ENCODE data around the gene MAVS.

MAVS gene

DNA sequence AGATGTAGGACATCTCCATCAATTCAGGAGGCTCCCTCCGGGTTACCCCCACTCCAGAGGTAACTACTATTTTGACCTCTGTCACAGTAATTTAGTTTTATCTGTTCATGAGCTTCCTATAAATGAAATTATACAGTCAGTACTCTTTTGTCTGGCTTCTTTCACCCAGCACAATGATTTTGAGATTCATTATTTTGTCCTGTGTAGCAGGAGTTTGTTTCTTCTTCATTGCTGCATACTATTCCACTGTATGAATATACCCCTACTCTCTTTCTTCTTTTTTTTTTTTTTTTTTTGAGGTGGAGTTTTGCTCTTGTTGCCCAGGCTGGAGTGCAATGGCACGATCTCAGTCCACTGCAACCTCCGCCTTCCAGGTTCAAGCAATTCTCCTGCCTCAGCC, 38.1 kb upstream of the MAVS start:
- no peaks in the 10 kb centered on the region for H3K27me3 Mint-ChIP-seq
- no peaks in the 10 kb centered on the region for H3K9me3 Mint-ChIP-seq
- H3K4me3 Mint-ChIP-seq: peak overlapping the region; percentile 66
- peaks cover 35% of the 10 kb centered on the region for H3K36me3 Mint-ChIP-seq (ENCODE audit: low read depth)
- peaks cover 85% of the 10 kb centered on the region for H3K4me1 Mint-ChIP-seq (ENCODE audit: low read depth)
- peak overlapping the region; percentile 84 for H3K27ac Mint-ChIP-seq
- intact Hi-C loops (cut with micrococcal nuclease): no loop called here

- no peaks in the 10 kb centered on the region for H3K9me3 Mint-ChIP-seq
- H3K27me3 Mint-ChIP-seq: peaks cover 2% of the 10 kb centered on the region
- H3K4me1 Mint-ChIP-seq (ENCODE audit: low read depth): peaks cover 56% of the 10 kb centered on the region
- peak overlapping the region; percentile 84 for H3K4me3 Mint-ChIP-seq
- intact Hi-C loops (cut with micrococcal nuclease): loop anchor here (1.0 to 2.0 kb wide), 2 partner anchors 9 to 15 kb away; partner anchors contain the start of genes AP5S1 and CDC25B
- peaks cover 6% of the 10 kb centered on the region for H3K36me3 Mint-ChIP-seq (ENCODE audit: low read depth)
- peak overlapping the region; percentile 97 for H3K27ac Mint-ChIP-seq
Observed at GRCh38 chr20:3811467-3812258, 35.0 kb upstream of the MAVS start.

DNA sequence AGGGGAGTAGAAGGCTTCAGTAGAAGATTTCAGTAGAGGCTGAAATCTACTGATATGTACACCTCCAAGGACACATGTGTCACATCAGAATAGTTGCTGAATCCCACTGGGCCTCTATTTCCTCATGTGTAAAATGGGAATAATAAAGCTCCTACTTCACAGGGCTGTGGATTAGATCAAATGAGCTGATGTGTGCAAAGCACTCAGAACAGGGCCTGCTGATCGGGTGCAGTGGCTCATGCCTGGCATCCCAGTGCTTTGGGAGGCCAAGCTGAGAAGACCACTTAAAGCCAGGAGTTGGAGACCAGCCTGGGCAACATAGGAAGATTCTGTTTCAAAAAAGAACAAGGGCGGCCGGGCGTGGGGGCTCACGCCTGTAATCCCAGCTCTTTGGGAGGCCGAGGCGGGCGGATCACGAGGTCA, 34.4 kb upstream of the MAVS start:
- Mint-ChIP-seq H3K4me3 (no peak overlapping the region), H3K27me3 (peaks cover 2% of the 10 kb centered on the region), H3K27ac (peak overlapping the region; percentile 97), H3K4me1 (ENCODE audit: low read depth) (peaks cover 50% of the 10 kb centered on the region), H3K9me3 (no peaks in the 10 kb centered on the region), H3K36me3 (ENCODE audit: low read depth) (peaks cover 6% of the 10 kb centered on the region)
- intact Hi-C loops (cut with micrococcal nuclease): no loop called here

DNA sequence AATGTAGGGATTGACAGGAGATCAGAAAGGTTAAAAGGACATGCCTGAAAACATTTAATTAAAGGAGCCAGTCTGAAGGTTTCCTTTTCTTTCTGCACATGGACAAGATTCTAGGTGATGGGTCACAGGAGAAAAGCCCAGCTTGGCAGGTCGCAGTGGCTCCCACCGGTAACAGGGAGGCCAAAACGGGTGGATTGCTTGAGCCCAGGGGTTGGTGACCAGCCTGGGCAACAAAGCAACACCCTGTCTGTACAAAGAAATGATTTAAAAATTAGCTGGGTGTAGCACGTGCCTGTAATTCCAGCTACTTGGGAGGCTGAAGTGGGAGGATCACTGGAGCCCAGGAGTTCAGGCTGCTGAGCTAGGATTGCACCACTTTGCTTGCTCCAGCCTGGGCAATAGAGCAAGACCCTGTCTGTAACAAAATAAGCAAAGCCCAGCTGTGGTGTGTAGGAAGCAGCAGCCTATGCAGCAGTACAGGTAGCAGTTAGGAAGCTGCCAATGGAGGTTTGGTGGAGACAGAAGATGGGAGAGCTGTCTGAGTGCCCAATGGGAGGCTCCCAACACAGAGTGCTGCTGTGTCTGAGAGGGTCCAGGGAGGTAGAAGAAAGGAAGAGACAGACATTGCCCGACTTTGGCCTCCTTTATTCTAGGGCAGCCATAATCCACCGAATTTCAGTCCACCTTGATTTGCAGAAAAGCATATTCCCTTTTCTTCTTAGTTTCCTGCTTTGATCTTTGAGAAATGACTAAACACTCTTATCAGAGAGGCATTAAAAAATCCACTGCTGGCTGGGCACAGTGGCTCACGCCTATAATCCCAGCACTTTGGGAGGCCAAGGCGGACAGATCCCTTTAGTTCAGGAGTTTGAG, 33.4 kb upstream of the MAVS start:
- intact Hi-C loops (cut with micrococcal nuclease): no loop called here
- Mint-ChIP-seq H3K36me3 (ENCODE audit: low read depth) (peaks cover 6% of the 10 kb centered on the region), H3K4me3 (no peak overlapping the region), H3K4me1 (ENCODE audit: low read depth) (peaks cover 43% of the 10 kb centered on the region), H3K27ac (peak overlapping the region; percentile 97), H3K27me3 (peaks cover 2% of the 10 kb centered on the region), H3K9me3 (no peaks in the 10 kb centered on the region)

- Mint-ChIP-seq H3K27ac (peak overlapping the region; percentile 97), H3K36me3 (ENCODE audit: low read depth) (peaks cover 6% of the 10 kb centered on the region), H3K4me3 (no peak overlapping the region), H3K9me3 (no peaks in the 10 kb centered on the region), H3K4me1 (ENCODE audit: low read depth) (peaks cover 50% of the 10 kb centered on the region), H3K27me3 (peaks cover 2% of the 10 kb centered on the region)
- intact Hi-C loops (cut with micrococcal nuclease): no loop called here
Observed at GRCh38 chr20:3813848-3814581, 32.6 kb upstream of the MAVS start.

DNA sequence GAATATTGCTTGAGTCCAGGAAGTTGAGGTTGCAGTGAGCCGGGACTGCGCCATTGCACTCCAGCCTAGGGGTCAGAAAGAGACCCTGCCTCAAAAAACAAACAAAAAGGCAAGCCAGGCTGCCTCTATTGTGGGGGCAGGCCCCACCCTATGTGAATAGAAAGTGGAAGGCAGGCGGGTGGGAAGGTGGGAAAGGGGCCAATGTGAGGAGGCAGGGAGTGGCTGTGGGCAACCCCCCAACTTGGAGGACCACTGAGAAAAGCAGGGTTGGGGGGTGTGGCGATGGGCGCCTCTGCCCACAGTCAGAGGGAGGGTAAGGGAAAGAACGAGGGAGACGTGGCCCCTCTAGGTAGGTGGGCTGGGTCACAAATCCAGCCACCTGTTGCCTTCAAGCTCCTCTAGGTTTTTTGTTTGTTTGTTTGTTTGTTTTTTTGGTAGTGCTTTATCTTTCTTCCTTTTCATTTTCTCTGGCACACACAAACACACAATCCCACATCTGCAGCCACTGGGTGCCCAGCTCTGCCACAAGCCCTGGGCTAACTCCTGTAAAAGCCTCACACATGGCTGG, 31.6 kb upstream of the MAVS start:
- Mint-ChIP-seq H3K9me3 (no peaks in the 10 kb centered on the region), H3K27me3 (peaks cover 2% of the 10 kb centered on the region), H3K36me3 (ENCODE audit: low read depth) (peaks cover 6% of the 10 kb centered on the region), H3K4me1 (ENCODE audit: low read depth) (peaks cover 57% of the 10 kb centered on the region), H3K4me3 (no peak overlapping the region), H3K27ac (peak overlapping the region; percentile 1)
- intact Hi-C loops (cut with micrococcal nuclease): no loop called here

- H3K4me3 Mint-ChIP-seq: no peak overlapping the region
- peaks cover 2% of the 10 kb centered on the region for H3K27me3 Mint-ChIP-seq
- peak overlapping the region; percentile 1 for H3K27ac Mint-ChIP-seq
- peaks cover 50% of the 10 kb centered on the region for H3K4me1 Mint-ChIP-seq (ENCODE audit: low read depth)
- H3K9me3 Mint-ChIP-seq: no peaks in the 10 kb centered on the region
- peaks cover 13% of the 10 kb centered on the region for H3K36me3 Mint-ChIP-seq (ENCODE audit: low read depth)
- intact Hi-C loops (cut with micrococcal nuclease): no loop called here
Observed at GRCh38 chr20:3815703-3816315, 30.8 kb upstream of the MAVS start.

GRCh38 chr20:3818155-3819151, 28.2 kb upstream of the MAVS start:
- H3K4me3 Mint-ChIP-seq: no peak overlapping the region
- peaks cover 38% of the 10 kb centered on the region for H3K4me1 Mint-ChIP-seq (ENCODE audit: low read depth)
- peaks cover 30% of the 10 kb centered on the region for H3K36me3 Mint-ChIP-seq (ENCODE audit: low read depth)
- intact Hi-C loops (cut with micrococcal nuclease): no loop called here
- H3K9me3 Mint-ChIP-seq: no peaks in the 10 kb centered on the region
- peaks cover 2% of the 10 kb centered on the region for H3K27me3 Mint-ChIP-seq
- peak overlapping the region; percentile 99 for H3K27ac Mint-ChIP-seq

DNA sequence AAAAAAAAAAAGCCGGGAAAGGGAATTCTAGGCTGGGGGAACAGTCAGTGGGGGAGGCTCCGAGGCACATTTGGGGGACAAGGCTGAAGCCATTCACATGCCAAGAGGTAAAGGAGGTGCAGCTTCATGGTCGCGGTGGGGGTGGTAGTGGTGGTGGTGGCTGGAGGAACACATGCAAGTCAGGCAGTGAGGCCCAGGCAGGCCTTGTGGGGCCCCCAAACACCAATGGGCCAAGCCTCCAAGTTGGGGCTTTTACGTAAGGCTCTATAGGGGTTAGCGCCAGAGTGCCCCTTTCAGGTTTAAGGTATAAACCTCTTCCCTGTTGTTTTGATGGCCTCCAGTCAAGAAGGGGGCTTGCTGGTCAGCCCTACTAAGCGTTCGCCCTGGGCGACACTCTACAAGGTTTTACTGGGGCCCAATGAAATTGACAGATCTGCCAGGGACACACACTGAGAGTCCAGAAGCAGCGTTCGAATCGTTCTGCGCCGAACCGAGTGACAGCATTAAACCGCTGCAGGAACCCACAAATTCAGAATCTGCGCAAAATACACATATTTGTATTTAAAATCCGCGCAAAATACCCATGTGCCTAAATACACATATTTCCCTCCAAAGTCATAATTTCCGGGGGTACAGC, 27.1 kb upstream of the MAVS start:
- peak overlapping the region; percentile 89 for H3K4me3 Mint-ChIP-seq
- peaks cover 36% of the 10 kb centered on the region for H3K4me1 Mint-ChIP-seq (ENCODE audit: low read depth)
- intact Hi-C loops (cut with micrococcal nuclease): loop anchor here (1.0 to 2.0 kb wide), 4 partner anchors 8 to 32 kb away; partner anchors contain the start of gene MAVS
- H3K9me3 Mint-ChIP-seq: no peaks in the 10 kb centered on the region
- peaks cover 41% of the 10 kb centered on the region for H3K36me3 Mint-ChIP-seq (ENCODE audit: low read depth)
- H3K27me3 Mint-ChIP-seq: peaks cover 2% of the 10 kb centered on the region
- H3K27ac Mint-ChIP-seq: peak overlapping the region; percentile 99

DNA sequence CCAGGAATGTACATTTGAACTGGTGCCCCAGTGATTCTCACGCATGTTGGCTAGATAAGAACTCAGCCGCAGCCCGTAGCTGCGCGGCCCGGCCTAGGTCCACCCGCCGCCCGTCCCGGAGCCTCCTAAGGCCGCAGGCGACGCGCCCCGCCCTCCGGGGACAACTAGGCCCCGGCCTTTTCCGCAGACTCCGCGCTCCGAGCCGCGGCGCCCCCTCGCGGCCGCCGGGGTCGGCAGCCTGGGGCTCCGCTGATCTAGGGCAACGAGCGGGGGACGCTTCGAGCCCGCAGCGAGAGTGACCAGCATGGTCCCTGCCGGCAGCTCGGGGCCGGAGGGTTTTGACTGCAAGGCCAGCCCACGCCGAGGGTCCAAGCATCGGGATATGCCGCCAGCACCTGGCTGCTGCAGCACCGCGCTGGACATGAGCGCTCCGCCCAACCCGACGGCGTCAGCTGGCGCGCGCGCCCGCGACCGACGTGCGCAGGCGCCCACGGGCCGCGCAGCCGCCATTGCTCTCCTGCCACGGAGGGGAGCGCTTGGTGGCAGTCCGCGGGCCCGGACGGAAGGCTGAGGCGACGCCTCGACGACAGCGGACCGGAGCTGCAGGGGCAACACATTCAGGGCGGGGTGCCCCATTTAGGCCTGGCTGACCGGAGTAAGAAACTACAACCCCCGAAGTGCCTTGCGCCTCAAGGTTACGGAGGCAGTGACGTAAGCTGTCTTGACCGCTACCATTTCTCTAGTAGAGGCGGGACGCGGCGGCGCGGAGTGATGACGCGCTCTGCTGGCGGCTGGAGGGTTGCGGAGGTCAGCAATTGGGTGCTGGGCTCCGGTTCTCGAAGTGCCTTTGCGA, 26.4 kb upstream of the MAVS start, which contains the start of gene AP5S1:
AP5S1 (plus strand) TSS at position 500 of the 853 bp plus-strand sequence. CDS start 1,571 bp downstream, outside the sequence.
- intact Hi-C loops (cut with micrococcal nuclease): loop anchor here (1.0 to 2.0 kb wide), 4 partner anchors 9 to 33 kb away; partner anchors contain the start of gene MAVS
- Mint-ChIP-seq H3K27me3 (peaks cover under 1% of the 10 kb centered on the region), H3K4me3 (peak within 1 kb of the TSS; percentile 89), H3K27ac (peak within 1 kb of the TSS; percentile 99), H3K4me1 (ENCODE audit: low read depth) (peaks cover 36% of the 10 kb centered on the region), H3K9me3 (no peaks in the 10 kb centered on the region), H3K36me3 (ENCODE audit: low read depth) (peaks cover 48% of the 10 kb centered on the region)
